Panc1 (cell line): ENCODE data around the gene CSK. TPM values are rescaled to one million over a fixed set of nuclear protein-coding genes. Genes with fewer than 3 reads are reported as not detected.

Source experiments
- ATAC-seq: fragments of 200-7000 bp; cut with Tn5 transposase; 2 replicates; pipeline ENCODE4 v1.9.1; 2020; ENCODE audit warnings: mild to moderate bottlenecking, moderate library complexity
- BruUV-seq: library from RNA; stranded (reverse); fragments of 400-500 nt; replicated peaks from 2 replicates; lab custom pipeline; 2021; lab: Mats Ljungman, UMichigan
- CTCF ChIA-PET: fragments of 300-600 bp; sonication (Branson Sonifier 250); formaldehyde crosslinking; loops from one replicate; lab custom pipeline; 2022; ENCODE audit warnings: antibody characterized with exemption; lab: Charles Lee
- POLR2A ChIA-PET: fragments of 300-600 bp; sonication (Branson Sonifier 250); formaldehyde crosslinking; loops from one replicate; lab custom pipeline; 2022; ENCODE audit warnings: antibody characterized with exemption; lab: Charles Lee
- DNase-seq: peaks from one replicate; pipeline ENCODE4 v3.0.0-alpha.2; 2010; ENCODE audit warnings: low read depth, low spot score
- H3K27ac ChIP-seq: 2 replicates; pipeline ENCODE4 v1.5.1; 2011; ENCODE audit warnings: mild to moderate bottlenecking, low read length, inconsistent platforms
- H3K27me3 ChIP-seq: fragments of 200-500 bp; sonication (Bioruptor generic); 2 replicates; pipeline ENCODE4 v1.6.0; 2014; ENCODE audit warnings: low read length, inconsistent platforms; ENCODE audit not compliant: control insufficient read depth, insufficient read depth
- H3K36me3 ChIP-seq: fragments of 200-500 bp; sonication (Bioruptor generic); 2 replicates; pipeline ENCODE4 v1.5.1; 2014; ENCODE audit warnings: inconsistent platforms, mild to moderate bottlenecking, low read length, moderate library complexity; ENCODE audit not compliant: control insufficient read depth, insufficient read depth
- H3K4me1 ChIP-seq: 2 replicates; pipeline ENCODE4 v1.5.1; 2011; ENCODE audit warnings: inconsistent platforms, mild to moderate bottlenecking, low read length, moderate library complexity; ENCODE audit not compliant: control insufficient read depth, insufficient read depth
- H3K4me3 ChIP-seq, 2 experiments: 2 replicates each; pipeline ENCODE4 v1.5.1; 2011 to 2012; ENCODE audit warnings: low read depth in 2 of 2, low read length in 2 of 2, mild to moderate bottlenecking in 2 of 2, inconsistent platforms in 1 of 2, moderate library complexity in 1 of 2
- H3K9me3 ChIP-seq: fragments of 200-500 bp; sonication (Bioruptor generic); 2 replicates; pipeline ENCODE4 v1.5.1; 2014; ENCODE audit warnings: low read depth, mild to moderate bottlenecking, inconsistent platforms, low read length, moderate library complexity; ENCODE audit not compliant: control insufficient read depth, insufficient read depth
- POLR2AphosphoS5 ChIP-seq: IDR thresholded peaks from 2 replicates; pipeline ENCODE4 v1.6.1; 2012; ENCODE audit warnings: mild to moderate bottlenecking, low read depth, low read length, moderate library complexity
- REST ChIP-seq, 2 experiments: IDR thresholded peaks; 2 replicates each; pipeline ENCODE4 v1.6.1; 2011 to 2012; ENCODE audit warnings: low read depth in 2 of 2, control low read depth in 1 of 2, low read length in 1 of 2, mild to moderate bottlenecking in 1 of 2, moderate library complexity in 1 of 2; ENCODE audit not compliant: insufficient read depth in 1 of 2
- SIN3A ChIP-seq: IDR thresholded peaks from 2 replicates; pipeline ENCODE4 v1.6.1; 2012; ENCODE audit warnings: low read depth, mild to moderate bottlenecking, low read length, moderate library complexity, borderline replicate concordance; ENCODE audit not compliant: insufficient read depth
- TCF7L2 ChIP-seq: IDR thresholded peaks from 2 replicates; pipeline ENCODE4 v1.6.1; 2011; ENCODE audit warnings: mild to moderate bottlenecking, low read depth, low read length, inconsistent platforms
- in situ Hi-C: cut with HindIII; loops from 2 replicates; pipeline ENCODE4 v1.10.0; 2016; ENCODE audit warnings: low sequenced_read_pairs, low pct_unique_long_range_greater_than_20kb
- intact Hi-C: fragments of 100-400 bp; cut with micrococcal nuclease; formaldehyde crosslinking; loops from one replicate; pipeline ENCODE4 v1.10.0; 2022; ENCODE audit not compliant: unreplicated experiment
- total RNA-seq: library from RNA; stranded (reverse); gene quantifications from one replicate; pipeline ENCODE4 v1.2.1, GENCODE V29; 2021; ENCODE audit not compliant: unreplicated experiment
- TF ChIP-seq, protein P1 (sequence below): fragments of 450-650 bp; IDR thresholded peaks from 2 replicates; pipeline ENCODE4 v1.5.1; 2017; ENCODE audit warnings: mild to moderate bottlenecking

Gene CSK
- total RNA-seq, 1 experiment from 2014 or later = 81.4 TPM

GRCh38 chr15:74775894-74776293, 6.0 kb upstream of the CSK start:
- CTCF ChIA-PET = no interaction called here
- in situ Hi-C loops = no loop called here

GRCh38 chr15:74776821-74777768, 4.8 kb upstream of the CSK start:
- DNase-seq (no peak), ATAC-seq (no peak)
- POLR2A ChIA-PET = no interaction called here
- TF ChIP-seq, protein P1, sequence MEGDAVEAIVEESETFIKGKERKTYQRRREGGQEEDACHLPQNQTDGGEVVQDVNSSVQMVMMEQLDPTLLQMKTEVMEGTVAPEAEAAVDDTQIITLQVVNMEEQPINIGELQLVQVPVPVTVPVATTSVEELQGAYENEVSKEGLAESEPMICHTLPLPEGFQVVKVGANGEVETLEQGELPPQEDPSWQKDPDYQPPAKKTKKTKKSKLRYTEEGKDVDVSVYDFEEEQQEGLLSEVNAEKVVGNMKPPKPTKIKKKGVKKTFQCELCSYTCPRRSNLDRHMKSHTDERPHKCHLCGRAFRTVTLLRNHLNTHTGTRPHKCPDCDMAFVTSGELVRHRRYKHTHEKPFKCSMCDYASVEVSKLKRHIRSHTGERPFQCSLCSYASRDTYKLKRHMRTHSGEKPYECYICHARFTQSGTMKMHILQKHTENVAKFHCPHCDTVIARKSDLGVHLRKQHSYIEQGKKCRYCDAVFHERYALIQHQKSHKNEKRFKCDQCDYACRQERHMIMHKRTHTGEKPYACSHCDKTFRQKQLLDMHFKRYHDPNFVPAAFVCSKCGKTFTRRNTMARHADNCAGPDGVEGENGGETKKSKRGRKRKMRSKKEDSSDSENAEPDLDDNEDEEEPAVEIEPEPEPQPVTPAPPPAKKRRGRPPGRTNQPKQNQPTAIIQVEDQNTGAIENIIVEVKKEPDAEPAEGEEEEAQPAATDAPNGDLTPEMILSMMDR = no peak
- TF ChIP-seq SIN3A (no peak), REST (IDR thresholded peaks at IDR 0.05; ENCODE audit: insufficient read depth in 1 of 2, low read depth in 2 of 2, low read length in 1 of 2) (no peak), TCF7L2 (no peak), POLR2AphosphoS5 (no peak)
- Histone ChIP-seq H3K36me3 (no peaks in the 10 kb centered on the region), H3K4me3 (no peak overlapping the region), H3K27me3 (no peaks in the 10 kb centered on the region), H3K27ac (no peak overlapping the region), H3K4me1 (peaks cover 25% of the 10 kb centered on the region), H3K9me3 (no peaks in the 10 kb centered on the region)
- intact Hi-C loops (loop anchor here (10.0 kb wide), 2 partner anchors 58 to 178 kb away; partner anchors contain the start of gene RPP25), in situ Hi-C loops (no loop called here)
- CTCF ChIA-PET = interaction anchor here (0.5 to 1.3 kb wide), 3 partner anchors 10 to 156 kb away, joined by 3 to 4 read pairs (median 3); no protein-coding TSS in a partner anchor
- no TSS peak for BruUV-seq

More at GRCh38 chr15:74775894-74776293, 6.0 kb upstream of the CSK start:
- no peak overlapping the region for H3K4me3 ChIP-seq
- no peak overlapping the region for H3K27ac ChIP-seq
- intact Hi-C loops = loop anchor here (10.0 kb wide), 2 partner anchors 59 to 179 kb away; partner anchors contain the start of gene RPP25
- no peaks in the 10 kb centered on the region for H3K27me3 ChIP-seq
- no peak for ATAC-seq
- H3K9me3 ChIP-seq = no peaks in the 10 kb centered on the region
- no peaks in the 10 kb centered on the region for H3K36me3 ChIP-seq
- TF ChIP-seq TCF7L2 = no peak
- no peak for TF ChIP-seq SIN3A
- no peak for TF ChIP-seq POLR2AphosphoS5
- TF ChIP-seq REST (IDR thresholded peaks at IDR 0.05; ENCODE audit: insufficient read depth in 1 of 2, low read depth in 2 of 2, low read length in 1 of 2) = no peak
- TF ChIP-seq, protein P1 = no peak
- no TSS peak for BruUV-seq
- no peak for DNase-seq
- POLR2A ChIA-PET = no interaction called here
- H3K4me1 ChIP-seq = peaks cover 20% of the 10 kb centered on the region
